Measurements from ENCODE around the gene HYOU1. TPM values are rescaled to one million over a fixed set of nuclear protein-coding genes. Genes with fewer than 3 reads are reported as not detected.
"Not testable (repeated sequence)": the region's sequence is repeated elsewhere in the genome, so short reads cannot be mapped to it uniquely, and the experiment has no call there.

Gene HYOU1
- polyA plus RNA-seq, 1 experiment: 123 TPM

DNA sequence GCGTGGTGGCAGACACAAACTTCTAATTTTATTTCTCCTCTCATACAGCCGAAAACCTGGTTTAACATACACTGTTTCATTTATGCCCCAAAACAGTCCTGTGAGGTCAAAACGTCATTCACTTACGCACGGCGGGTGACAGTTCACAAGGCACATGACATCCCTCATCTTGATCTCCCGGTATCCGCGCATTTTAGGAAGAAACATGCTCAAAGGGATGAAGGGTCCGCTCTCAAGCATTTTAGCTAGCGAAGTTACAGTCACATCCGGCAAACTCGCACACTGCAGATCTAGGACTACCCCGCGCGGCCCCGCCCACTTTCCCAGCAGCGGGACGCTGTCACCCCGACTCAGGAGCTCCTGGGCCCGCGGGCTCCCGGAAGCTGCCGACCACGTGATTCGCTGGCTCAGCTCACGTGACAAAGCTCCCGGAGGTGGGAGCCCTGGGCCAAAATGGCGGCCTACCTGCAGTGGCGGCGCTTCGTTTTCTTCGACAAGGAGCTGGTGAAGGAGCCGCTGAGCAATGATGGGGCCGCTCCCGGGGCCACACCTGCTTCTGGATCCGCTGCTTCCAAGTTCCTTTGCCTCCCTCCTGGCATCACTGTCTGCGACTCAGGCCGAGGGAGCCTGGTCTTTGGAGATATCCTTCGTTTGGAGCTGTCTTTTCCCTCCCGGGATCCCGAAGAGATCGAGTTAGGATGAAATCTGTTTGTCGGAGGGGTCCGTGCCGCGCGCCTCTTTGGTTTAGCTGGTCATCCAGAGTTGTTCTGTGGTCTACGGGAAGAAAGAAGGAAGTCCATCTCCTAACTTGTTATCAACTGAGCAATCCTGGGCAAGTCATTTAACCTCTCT lies 10.6 kb upstream of the HYOU1 start, which contains the start of gene VPS11:
Gene VPS11 (plus strand): TSS at position 448 of the 852 bp plus-strand sequence. CDS start 6 bp downstream, at position 454.
- H3K36me3 ChIP-seq (ENCODE audit: control insufficient read depth, insufficient read depth, low read length): peaks cover 10% of the 10 kb centered on the region
- H3K27me3 ChIP-seq (ENCODE audit: control insufficient read depth, insufficient read depth, low read length): no peaks in the 10 kb centered on the region
- H3K4me3 ChIP-seq (ENCODE audit: low read depth, low read length): peak within 1 kb of the TSS; percentile 83
- DNase-seq (ENCODE audit: low read depth): peak; percentile 79
- TF ChIP-seq, protein P1, sequence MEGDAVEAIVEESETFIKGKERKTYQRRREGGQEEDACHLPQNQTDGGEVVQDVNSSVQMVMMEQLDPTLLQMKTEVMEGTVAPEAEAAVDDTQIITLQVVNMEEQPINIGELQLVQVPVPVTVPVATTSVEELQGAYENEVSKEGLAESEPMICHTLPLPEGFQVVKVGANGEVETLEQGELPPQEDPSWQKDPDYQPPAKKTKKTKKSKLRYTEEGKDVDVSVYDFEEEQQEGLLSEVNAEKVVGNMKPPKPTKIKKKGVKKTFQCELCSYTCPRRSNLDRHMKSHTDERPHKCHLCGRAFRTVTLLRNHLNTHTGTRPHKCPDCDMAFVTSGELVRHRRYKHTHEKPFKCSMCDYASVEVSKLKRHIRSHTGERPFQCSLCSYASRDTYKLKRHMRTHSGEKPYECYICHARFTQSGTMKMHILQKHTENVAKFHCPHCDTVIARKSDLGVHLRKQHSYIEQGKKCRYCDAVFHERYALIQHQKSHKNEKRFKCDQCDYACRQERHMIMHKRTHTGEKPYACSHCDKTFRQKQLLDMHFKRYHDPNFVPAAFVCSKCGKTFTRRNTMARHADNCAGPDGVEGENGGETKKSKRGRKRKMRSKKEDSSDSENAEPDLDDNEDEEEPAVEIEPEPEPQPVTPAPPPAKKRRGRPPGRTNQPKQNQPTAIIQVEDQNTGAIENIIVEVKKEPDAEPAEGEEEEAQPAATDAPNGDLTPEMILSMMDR (IDR thresholded peaks at IDR 0.05; ENCODE audit: insufficient read depth, low read depth, low read length): no peak
- ChIA-PET CTCF (interaction anchor here (0.5 to 2.3 kb wide), 6 partner anchors 12 to 254 kb away, joined by 3 to 6 read pairs (median 3); a partner anchor contains a TSS), POLR2A (interaction anchor here (0.9 to 1.2 kb wide), 2 partner anchors 17 to 28 kb away, joined by 3 to 26 read pairs; partner anchors contain the start of gene HMBS)

DNA sequence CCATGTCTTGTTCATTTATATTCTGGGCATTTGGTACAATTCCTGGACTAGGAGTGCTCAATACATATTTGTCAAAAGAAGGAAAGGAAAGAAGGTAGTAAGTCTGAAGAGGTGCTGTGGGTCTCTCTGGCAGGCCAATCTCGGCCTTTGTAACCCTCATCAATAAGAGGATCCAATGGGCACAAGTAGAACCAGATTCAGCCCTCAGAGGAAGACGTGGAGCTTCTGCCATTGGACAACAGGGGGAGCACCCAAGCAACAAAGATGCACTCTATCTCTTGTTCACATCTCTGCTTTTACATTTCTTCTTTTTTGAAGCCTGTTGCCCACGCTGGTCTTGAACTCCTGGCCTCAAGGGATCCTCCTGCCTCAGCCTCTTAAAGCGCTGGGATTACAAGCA lies 8.4 kb upstream of the HYOU1 start:
- ChIA-PET POLR2A (no interaction called here), CTCF (interaction anchor here (0.6 to 1.9 kb wide), 7 partner anchors 18 to 273 kb away, joined by 3 to 7 read pairs (median 3); partner anchors contain the start of gene HMBS)
- H3K27me3 ChIP-seq (ENCODE audit: control insufficient read depth, insufficient read depth, low read length): no peaks in the 10 kb centered on the region
- TF ChIP-seq, protein P1 (IDR thresholded peaks at IDR 0.05; ENCODE audit: insufficient read depth, low read depth, low read length): peak; percentile 55
- no peak for DNase-seq (ENCODE audit: low read depth)
- H3K4me3 ChIP-seq (ENCODE audit: low read depth, low read length): no peak overlapping the region
- H3K36me3 ChIP-seq (ENCODE audit: control insufficient read depth, insufficient read depth, low read length): peaks cover 4% of the 10 kb centered on the region

DNA sequence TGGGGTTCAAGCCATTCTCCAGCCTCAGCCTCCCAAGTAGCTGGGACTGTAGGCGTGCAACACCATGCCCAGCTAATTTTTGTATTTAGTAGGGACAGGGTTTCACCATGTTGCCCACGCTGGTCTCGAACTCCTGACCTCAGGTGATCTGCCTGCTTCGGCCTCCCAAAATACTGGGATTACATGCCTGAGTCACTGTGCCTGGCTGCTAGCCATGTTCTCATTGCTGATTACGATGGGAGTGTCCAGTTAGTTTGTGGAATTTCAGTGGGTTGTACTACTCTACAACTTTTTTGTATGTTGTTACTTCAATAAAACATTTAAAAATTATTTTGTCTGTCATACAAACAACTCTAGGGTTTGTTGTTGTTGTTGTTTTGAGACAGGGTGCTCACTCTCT lies 5.8 kb upstream of the HYOU1 start:
- no peak for DNase-seq (ENCODE audit: low read depth)
- TF ChIP-seq, protein P1 (IDR thresholded peaks at IDR 0.05; ENCODE audit: insufficient read depth, low read depth, low read length): no peak
- ChIA-PET POLR2A (no interaction called here), CTCF (interaction anchor here (1.4 kb wide), 1 partner anchor 29 kb away, joined by 4 read pairs; no protein-coding TSS in a partner anchor)
- no peaks in the 10 kb centered on the region for H3K27me3 ChIP-seq (ENCODE audit: control insufficient read depth, insufficient read depth, low read length)
- no peak overlapping the region for H3K4me3 ChIP-seq (ENCODE audit: low read depth, low read length)
- no peaks in the 10 kb centered on the region; the same call in 1 of the 2 replicates for H3K36me3 ChIP-seq (ENCODE audit: control insufficient read depth, insufficient read depth, low read length)

DNA sequence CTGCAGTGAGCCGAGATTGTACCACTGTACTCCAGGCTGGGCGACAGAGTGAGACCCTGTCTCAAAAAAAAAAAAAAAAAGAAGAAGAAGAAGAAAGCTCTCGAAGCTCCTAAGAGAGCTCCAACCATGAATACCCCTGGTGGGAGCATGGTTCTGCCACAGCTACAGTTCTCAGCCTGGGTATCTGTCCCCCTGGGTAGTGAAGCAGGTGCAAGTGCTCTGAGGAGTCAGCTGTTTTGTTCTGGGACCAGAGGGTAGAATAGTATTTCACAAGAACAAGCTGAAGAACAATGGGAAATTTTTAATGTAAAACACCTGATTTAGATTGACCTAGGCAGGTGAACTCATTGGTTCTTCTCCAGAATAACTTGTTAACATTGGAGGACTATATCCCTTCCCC lies 4.3 kb upstream of the HYOU1 start:
- ChIA-PET POLR2A (no interaction called here), CTCF (interaction anchor here (1.0 kb wide), 1 partner anchor 12 kb away, joined by 3 read pairs; no protein-coding TSS in a partner anchor)
- no peak for DNase-seq (ENCODE audit: low read depth)

DNA sequence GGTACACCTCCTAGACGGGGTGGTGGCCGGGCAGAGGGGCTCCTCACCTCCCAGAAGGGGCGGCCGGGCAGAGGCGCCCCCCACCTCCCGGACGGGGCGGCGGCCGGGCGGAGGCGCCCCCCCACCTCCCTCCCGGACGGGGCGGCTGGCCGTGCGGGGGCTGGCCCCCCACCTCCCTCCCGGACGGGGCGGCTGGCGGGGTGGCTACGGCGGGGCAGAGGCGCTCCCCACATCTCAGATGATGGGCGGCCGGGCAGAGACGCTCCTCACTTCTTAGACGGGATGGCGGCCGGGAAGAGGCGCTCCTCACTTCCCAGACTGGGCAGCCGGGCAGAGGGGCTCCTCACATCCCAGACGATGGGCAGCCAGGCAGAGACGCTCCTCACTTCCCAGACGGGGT lies 2.1 kb upstream of the HYOU1 start:
- H3K4me3 ChIP-seq (ENCODE audit: low read depth, low read length); H3K36me3 ChIP-seq (ENCODE audit: control insufficient read depth, insufficient read depth, low read length); CTCF ChIA-PET; DNase-seq (ENCODE audit: low read depth); POLR2A ChIA-PET; H3K27me3 ChIP-seq (ENCODE audit: control insufficient read depth, insufficient read depth, low read length): not testable (repeated sequence)

More for the DNA sequence above, 4.3 kb upstream of the HYOU1 start:
- Histone ChIP-seq H3K27me3 (ENCODE audit: control insufficient read depth, insufficient read depth, low read length) (no peaks in the 10 kb centered on the region), H3K4me3 (ENCODE audit: low read depth, low read length) (no peak overlapping the region), H3K36me3 (ENCODE audit: control insufficient read depth, insufficient read depth, low read length) (no peaks in the 10 kb centered on the region; the same call in 1 of the 2 replicates)
- TF ChIP-seq, protein P1 (IDR thresholded peaks at IDR 0.05; ENCODE audit: insufficient read depth, low read depth, low read length): no peak
